ENCODE data around the gene GDI1. TPM values are rescaled to one million over a fixed set of nuclear protein-coding genes. Genes with fewer than 3 reads are reported as not detected.

Gene GDI1
- total and polyA plus RNA-seq, 9 of the 15 experiments (the other 6 are each of a cell fraction or from before 2014, with no cell fraction given): 0.97 to 82.6 (median 37.5) TPM

- no peak for TF ChIP-seq DIDO1 (tag; IDR thresholded peaks at IDR 0.05; ENCODE audit: low read depth)
- no peak for TF ChIP-seq TSC22D4 (tag; IDR thresholded peaks at IDR 0.05)
- peak; percentile 58 for TF ChIP-seq MEIS2 (IDR thresholded peaks at IDR 0.05; ENCODE audit: partially characterized antibody)
- TF ChIP-seq MCM3 (IDR thresholded peaks at IDR 0.05): no peak
- no peak for TF ChIP-seq TRIM28 (IDR thresholded peaks at IDR 0.05)
- TF ChIP-seq, protein P1, sequence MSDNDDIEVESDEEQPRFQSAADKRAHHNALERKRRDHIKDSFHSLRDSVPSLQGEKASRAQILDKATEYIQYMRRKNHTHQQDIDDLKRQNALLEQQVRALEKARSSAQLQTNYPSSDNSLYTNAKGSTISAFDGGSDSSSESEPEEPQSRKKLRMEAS (CRISPR knock-in tag; IDR thresholded peaks at IDR 0.05): peak; percentile 59
- no peak for TF ChIP-seq ZNF311 (CRISPR knock-in tag; IDR thresholded peaks at IDR 0.05)
- no peak for TF ChIP-seq ZBTB49 (CRISPR knock-in tag; IDR thresholded peaks at IDR 0.05; ENCODE audit: borderline replicate concordance)
- TF ChIP-seq, protein P2, sequence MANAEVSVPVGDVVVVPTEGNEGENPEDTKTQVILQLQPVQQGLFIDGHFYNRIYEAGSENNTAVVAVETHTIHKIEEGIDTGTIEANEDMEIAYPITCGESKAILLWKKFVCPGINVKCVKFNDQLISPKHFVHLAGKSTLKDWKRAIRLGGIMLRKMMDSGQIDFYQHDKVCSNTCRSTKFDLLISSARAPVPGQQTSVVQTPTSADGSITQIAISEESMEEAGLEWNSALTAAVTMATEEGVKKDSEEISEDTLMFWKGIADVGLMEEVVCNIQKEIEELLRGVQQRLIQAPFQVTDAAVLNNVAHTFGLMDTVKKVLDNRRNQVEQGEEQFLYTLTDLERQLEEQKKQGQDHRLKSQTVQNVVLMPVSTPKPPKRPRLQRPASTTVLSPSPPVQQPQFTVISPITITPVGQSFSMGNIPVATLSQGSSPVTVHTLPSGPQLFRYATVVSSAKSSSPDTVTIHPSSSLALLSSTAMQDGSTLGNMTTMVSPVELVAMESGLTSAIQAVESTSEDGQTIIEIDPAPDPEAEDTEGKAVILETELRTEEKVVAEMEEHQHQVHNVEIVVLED (CRISPR knock-in tag; IDR thresholded peaks at IDR 0.05): no peak
- TF ChIP-seq, protein P3, sequence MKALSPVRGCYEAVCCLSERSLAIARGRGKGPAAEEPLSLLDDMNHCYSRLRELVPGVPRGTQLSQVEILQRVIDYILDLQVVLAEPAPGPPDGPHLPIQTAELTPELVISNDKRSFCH (CRISPR knock-in tag; IDR thresholded peaks at IDR 0.05): no peak
- TF ChIP-seq, protein P3 (tag; IDR thresholded peaks at IDR 0.05): no peak
- TF ChIP-seq HNRNPL (IDR thresholded peaks at IDR 0.05; ENCODE audit: low read depth, low read length): no peak
- no peak for TF ChIP-seq PCBP2 (IDR thresholded peaks at IDR 0.05; ENCODE audit: low read depth, low read length, poor library complexity, severe bottlenecking)
- no peak for TF ChIP-seq SMAD1 (IDR thresholded peaks at IDR 0.05; ENCODE audit: low read depth, low read length, partially characterized antibody)
- TF ChIP-seq C11orf30 (IDR thresholded peaks at IDR 0.05; ENCODE audit: low read depth): peak; percentile 95
- TF ChIP-seq, protein P4, sequence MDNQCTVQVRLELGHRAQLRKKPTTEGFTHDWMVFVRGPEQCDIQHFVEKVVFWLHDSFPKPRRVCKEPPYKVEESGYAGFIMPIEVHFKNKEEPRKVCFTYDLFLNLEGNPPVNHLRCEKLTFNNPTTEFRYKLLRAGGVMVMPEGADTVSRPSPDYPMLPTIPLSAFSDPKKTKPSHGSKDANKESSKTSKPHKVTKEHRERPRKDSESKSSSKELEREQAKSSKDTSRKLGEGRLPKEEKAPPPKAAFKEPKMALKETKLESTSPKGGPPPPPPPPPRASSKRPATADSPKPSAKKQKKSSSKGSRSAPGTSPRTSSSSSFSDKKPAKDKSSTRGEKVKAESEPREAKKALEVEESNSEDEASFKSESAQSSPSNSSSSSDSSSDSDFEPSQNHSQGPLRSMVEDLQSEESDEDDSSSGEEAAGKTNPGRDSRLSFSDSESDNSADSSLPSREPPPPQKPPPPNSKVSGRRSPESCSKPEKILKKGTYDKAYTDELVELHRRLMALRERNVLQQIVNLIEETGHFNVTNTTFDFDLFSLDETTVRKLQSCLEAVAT (IDR thresholded peaks at IDR 0.05): no peak
- no peak for TF ChIP-seq ZFP36 (IDR thresholded peaks at IDR 0.05; ENCODE audit: low read depth, low read length, partially characterized antibody)
- TF ChIP-seq RFX1 (IDR thresholded peaks at IDR 0.05): no peak
- peak; percentile 76 for TF ChIP-seq BACH1 (tag; IDR thresholded peaks at IDR 0.05)
- no peak for TF ChIP-seq ZNF280B (CRISPR knock-in tag; IDR thresholded peaks at IDR 0.05)
- TF ChIP-seq ZBED1 (IDR thresholded peaks at IDR 0.05): no peak; the same call in 1 of the 2 replicates
Observed at GRCh38 chrX:154484255-154485149, 47.5 kb downstream of the GDI1 start (continued).
